Measurements from ENCODE around the gene TNF.

TNF gene

GRCh38 chr6:31573239-31574105 is 1.9 kb upstream of the TNF start:
- Mint-ChIP-seq H3K4me1 (ENCODE audit: low read depth) (peaks cover 87% of the 10 kb centered on the region), H3K36me3 (ENCODE audit: low read depth) (peaks cover 30% of the 10 kb centered on the region)

GRCh38 chr6:31574106-31575061 is 981 bp upstream of the TNF start:
- H3K27me3 Mint-ChIP-seq (ENCODE audit: low read depth), result peaks cover 10% of the 10 kb centered on the region
- DNase-seq (ENCODE audit: low spot score), result peak; percentile 56
- H3K4me3 Mint-ChIP-seq, result peak overlapping the region; percentile 94
- peak overlapping the region; percentile 87 for H3K27ac Mint-ChIP-seq
- peaks cover 88% of the 10 kb centered on the region for H3K4me1 Mint-ChIP-seq (ENCODE audit: low read depth)
- H3K9me3 Mint-ChIP-seq, result no peaks in the 10 kb centered on the region
- H3K36me3 Mint-ChIP-seq (ENCODE audit: low read depth), result peaks cover 39% of the 10 kb centered on the region

More at GRCh38 chr6:31573239-31574105, 1.9 kb upstream of the TNF start:
- Mint-ChIP-seq H3K27ac (peak overlapping the region; percentile 95), H3K4me3 (peak overlapping the region; percentile 94), H3K27me3 (ENCODE audit: low read depth) (peaks cover 13% of the 10 kb centered on the region), H3K9me3 (no peaks in the 10 kb centered on the region)
- no peak for DNase-seq (ENCODE audit: low spot score)

DNA sequence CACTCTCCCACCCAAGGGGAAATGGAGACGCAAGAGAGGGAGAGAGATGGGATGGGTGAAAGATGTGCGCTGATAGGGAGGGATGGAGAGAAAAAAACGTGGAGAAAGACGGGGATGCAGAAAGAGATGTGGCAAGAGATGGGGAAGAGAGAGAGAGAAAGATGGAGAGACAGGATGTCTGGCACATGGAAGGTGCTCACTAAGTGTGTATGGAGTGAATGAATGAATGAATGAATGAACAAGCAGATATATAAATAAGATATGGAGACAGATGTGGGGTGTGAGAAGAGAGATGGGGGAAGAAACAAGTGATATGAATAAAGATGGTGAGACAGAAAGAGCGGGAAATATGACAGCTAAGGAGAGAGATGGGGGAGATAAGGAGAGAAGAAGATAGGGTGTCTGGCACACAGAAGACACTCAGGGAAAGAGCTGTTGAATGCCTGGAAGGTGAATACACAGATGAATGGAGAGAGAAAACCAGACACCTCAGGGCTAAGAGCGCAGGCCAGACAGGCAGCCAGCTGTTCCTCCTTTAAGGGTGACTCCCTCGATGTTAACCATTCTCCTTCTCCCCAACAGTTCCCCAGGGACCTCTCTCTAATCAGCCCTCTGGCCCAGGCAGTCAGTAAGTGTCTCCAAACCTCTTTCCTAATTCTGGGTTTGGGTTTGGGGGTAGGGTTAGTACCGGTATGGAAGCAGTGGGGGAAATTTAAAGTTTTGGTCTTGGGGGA is 754 bp downstream of the TNF start:
- H3K4me3 Mint-ChIP-seq, result peak overlapping the region; percentile 94
- DNase-seq (ENCODE audit: low spot score), result no peak
- peaks cover 8% of the 10 kb centered on the region for H3K27me3 Mint-ChIP-seq (ENCODE audit: low read depth)
- peak overlapping the region; percentile 87 for H3K27ac Mint-ChIP-seq
- no peaks in the 10 kb centered on the region for H3K9me3 Mint-ChIP-seq
- peaks cover 54% of the 10 kb centered on the region for H3K36me3 Mint-ChIP-seq (ENCODE audit: low read depth)
- H3K4me1 Mint-ChIP-seq (ENCODE audit: low read depth), result peaks cover 83% of the 10 kb centered on the region

- peak overlapping the region; percentile 94 for H3K4me3 Mint-ChIP-seq
- H3K27ac Mint-ChIP-seq, result peak overlapping the region; percentile 87
- peaks cover 8% of the 10 kb centered on the region for H3K27me3 Mint-ChIP-seq (ENCODE audit: low read depth)
- H3K4me1 Mint-ChIP-seq (ENCODE audit: low read depth), result peaks cover 79% of the 10 kb centered on the region
- H3K9me3 Mint-ChIP-seq, result no peaks in the 10 kb centered on the region
- no peak for DNase-seq (ENCODE audit: low spot score)
- peaks cover 63% of the 10 kb centered on the region for H3K36me3 Mint-ChIP-seq (ENCODE audit: low read depth)
Observed at GRCh38 chr6:31576897-31577578, 1.7 kb downstream of the TNF start.

DNA sequence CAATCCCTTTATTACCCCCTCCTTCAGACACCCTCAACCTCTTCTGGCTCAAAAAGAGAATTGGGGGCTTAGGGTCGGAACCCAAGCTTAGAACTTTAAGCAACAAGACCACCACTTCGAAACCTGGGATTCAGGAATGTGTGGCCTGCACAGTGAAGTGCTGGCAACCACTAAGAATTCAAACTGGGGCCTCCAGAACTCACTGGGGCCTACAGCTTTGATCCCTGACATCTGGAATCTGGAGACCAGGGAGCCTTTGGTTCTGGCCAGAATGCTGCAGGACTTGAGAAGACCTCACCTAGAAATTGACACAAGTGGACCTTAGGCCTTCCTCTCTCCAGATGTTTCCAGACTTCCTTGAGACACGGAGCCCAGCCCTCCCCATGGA is 2.2 kb downstream of the TNF start:
- Mint-ChIP-seq H3K36me3 (ENCODE audit: low read depth) (peaks cover 66% of the 10 kb centered on the region), H3K27me3 (ENCODE audit: low read depth) (peaks cover 8% of the 10 kb centered on the region), H3K9me3 (no peaks in the 10 kb centered on the region), H3K27ac (no peak overlapping the region), H3K4me1 (ENCODE audit: low read depth) (peaks cover 79% of the 10 kb centered on the region), H3K4me3 (peak overlapping the region; percentile 94)
- no peak for DNase-seq (ENCODE audit: low spot score)

DNA sequence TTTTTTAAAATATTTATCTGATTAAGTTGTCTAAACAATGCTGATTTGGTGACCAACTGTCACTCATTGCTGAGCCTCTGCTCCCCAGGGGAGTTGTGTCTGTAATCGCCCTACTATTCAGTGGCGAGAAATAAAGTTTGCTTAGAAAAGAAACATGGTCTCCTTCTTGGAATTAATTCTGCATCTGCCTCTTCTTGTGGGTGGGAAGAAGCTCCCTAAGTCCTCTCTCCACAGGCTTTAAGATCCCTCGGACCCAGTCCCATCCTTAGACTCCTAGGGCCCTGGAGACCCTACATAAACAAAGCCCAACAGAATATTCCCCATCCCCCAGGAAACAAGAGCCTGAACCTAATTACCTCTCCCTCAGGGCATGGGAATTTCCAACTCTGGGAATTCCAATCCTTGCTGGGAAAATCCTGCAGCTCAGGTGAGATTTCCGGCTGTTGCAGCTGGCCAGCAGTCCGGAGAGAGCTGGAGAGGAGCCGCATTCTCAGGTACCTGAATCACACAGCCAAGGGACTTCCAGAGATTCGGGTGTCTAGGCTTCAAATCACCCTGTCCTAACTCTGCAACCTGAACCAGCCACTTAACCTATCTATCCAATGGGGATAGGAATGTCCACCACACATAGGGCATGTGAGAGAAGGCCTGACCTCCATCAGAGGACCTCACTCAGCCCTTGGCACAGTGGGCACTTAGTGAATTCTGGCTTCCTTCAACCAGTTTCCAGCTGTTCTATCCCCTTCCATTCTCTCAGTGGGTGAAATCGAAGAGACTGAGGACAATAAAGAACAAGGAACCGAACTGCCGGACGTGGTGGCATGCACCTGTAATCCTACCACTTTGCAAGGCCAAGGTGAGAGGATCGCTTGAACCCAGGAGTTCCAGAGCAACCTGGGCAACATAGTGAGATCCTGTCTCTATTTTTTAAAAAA is 3.1 kb downstream of the TNF start:
- peaks cover 4% of the 10 kb centered on the region for H3K27me3 Mint-ChIP-seq (ENCODE audit: low read depth)
- H3K36me3 Mint-ChIP-seq (ENCODE audit: low read depth), result peaks cover 69% of the 10 kb centered on the region
- peaks cover 77% of the 10 kb centered on the region for H3K4me1 Mint-ChIP-seq (ENCODE audit: low read depth)
- H3K4me3 Mint-ChIP-seq, result peak overlapping the region; percentile 95
- H3K27ac Mint-ChIP-seq, result peak overlapping the region; percentile 64
- H3K9me3 Mint-ChIP-seq, result no peaks in the 10 kb centered on the region
- no peak for DNase-seq (ENCODE audit: low spot score)

DNA sequence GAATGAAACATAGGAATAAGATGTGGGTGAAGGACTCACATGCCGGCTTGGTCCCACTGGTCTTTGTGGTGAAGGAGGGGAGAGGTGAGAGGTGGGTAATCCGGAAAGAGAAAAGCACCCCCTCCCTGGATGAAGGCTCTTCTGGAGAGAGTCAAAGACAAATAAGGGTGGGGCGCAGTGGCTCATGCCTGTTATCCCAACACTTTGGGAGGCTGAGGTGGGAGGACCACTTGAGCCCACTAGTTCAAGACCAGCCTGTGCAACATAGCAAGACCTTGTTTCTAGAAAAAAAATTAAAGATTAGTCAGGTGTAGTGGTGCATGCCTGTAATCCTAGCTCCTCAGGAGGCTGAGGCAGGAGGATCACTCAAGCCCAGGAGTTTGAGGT is 3.7 kb downstream of the TNF start:
- Mint-ChIP-seq H3K27ac (peak overlapping the region; percentile 91), H3K4me3 (peak overlapping the region; percentile 95), H3K36me3 (ENCODE audit: low read depth) (peaks cover 69% of the 10 kb centered on the region), H3K27me3 (ENCODE audit: low read depth) (no peaks in the 10 kb centered on the region), H3K9me3 (no peaks in the 10 kb centered on the region), H3K4me1 (ENCODE audit: low read depth) (peaks cover 73% of the 10 kb centered on the region)
- DNase-seq (ENCODE audit: low spot score), result no peak

DNA sequence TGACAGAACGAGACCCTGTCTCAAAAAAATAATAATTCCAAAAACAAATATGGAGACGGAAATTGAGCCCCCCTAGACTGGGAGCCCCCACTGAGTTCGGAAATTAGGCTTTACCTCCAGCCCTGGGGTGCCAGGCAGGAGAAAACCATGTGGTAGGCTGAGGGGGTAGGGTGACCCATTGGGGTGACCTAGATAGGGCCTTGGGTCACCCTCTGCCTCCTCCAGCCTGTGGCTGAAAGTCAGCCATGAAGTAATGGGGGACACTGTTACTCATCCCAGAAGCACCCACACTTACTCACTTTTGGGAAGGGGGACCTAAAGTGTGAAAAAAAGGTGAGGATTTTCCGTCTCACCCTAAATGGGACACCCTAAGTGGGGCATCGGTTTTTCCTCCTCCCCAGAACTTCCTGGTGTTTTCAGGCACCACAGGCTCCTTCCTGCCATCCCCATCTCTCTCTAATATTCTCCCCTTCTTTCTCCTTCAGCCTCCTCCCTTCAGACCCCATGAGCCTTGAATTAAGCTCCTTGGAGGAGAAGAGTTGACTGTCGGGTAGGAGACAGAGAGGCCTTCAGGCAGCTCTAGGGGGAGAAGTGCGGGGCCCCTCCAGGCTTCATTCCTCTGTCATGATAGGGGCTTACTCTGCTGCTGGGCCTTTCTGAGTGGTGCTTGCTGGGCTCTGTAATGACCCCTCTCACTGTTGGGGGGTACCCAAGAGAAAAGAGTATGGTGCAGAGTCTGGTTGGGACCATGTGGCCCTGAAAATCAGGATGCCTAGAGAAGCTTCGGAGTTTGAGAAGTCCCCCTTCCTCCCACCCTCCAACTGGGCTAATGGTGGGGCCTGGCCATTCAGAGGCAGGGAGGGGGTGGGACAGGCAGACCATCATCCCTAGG is 4.4 kb downstream of the TNF start:
- peak overlapping the region; percentile 91 for H3K27ac Mint-ChIP-seq
- peaks cover 69% of the 10 kb centered on the region for H3K36me3 Mint-ChIP-seq (ENCODE audit: low read depth)
- no peak for DNase-seq (ENCODE audit: low spot score)
- no peaks in the 10 kb centered on the region for H3K27me3 Mint-ChIP-seq (ENCODE audit: low read depth)
- H3K4me3 Mint-ChIP-seq, result peak overlapping the region; percentile 95
- no peaks in the 10 kb centered on the region for H3K9me3 Mint-ChIP-seq
- peaks cover 68% of the 10 kb centered on the region for H3K4me1 Mint-ChIP-seq (ENCODE audit: low read depth)

- no peaks in the 10 kb centered on the region for H3K27me3 Mint-ChIP-seq (ENCODE audit: low read depth)
- H3K36me3 Mint-ChIP-seq (ENCODE audit: low read depth), result peaks cover 68% of the 10 kb centered on the region
- H3K4me1 Mint-ChIP-seq (ENCODE audit: low read depth), result peaks cover 63% of the 10 kb centered on the region
- H3K4me3 Mint-ChIP-seq, result peak overlapping the region; percentile 95
- DNase-seq (ENCODE audit: low spot score), result no peak
- H3K9me3 Mint-ChIP-seq, result no peaks in the 10 kb centered on the region
- H3K27ac Mint-ChIP-seq, result peak overlapping the region; percentile 91
Observed at GRCh38 chr6:31580438-31580740, 5.0 kb downstream of the TNF start.

GRCh38 chr6:31580807-31581433 is 5.6 kb downstream of the TNF start:
- Mint-ChIP-seq H3K27ac (peak overlapping the region; percentile 91), H3K27me3 (ENCODE audit: low read depth) (no peaks in the 10 kb centered on the region), H3K4me3 (peak overlapping the region; percentile 95), H3K4me1 (ENCODE audit: low read depth) (peaks cover 63% of the 10 kb centered on the region), H3K36me3 (ENCODE audit: low read depth) (peaks cover 66% of the 10 kb centered on the region), H3K9me3 (no peaks in the 10 kb centered on the region)
- DNase-seq (ENCODE audit: low spot score), result peak; percentile 87

- peaks cover 59% of the 10 kb centered on the region for H3K36me3 Mint-ChIP-seq (ENCODE audit: low read depth)
- no peaks in the 10 kb centered on the region for H3K9me3 Mint-ChIP-seq
- H3K4me1 Mint-ChIP-seq (ENCODE audit: low read depth), result peaks cover 62% of the 10 kb centered on the region
- DNase-seq (ENCODE audit: low spot score), result no peak
- no peaks in the 10 kb centered on the region for H3K27me3 Mint-ChIP-seq (ENCODE audit: low read depth)
- H3K4me3 Mint-ChIP-seq, result peak overlapping the region; percentile 95
- peak overlapping the region; percentile 91 for H3K27ac Mint-ChIP-seq
Observed at GRCh38 chr6:31581434-31582229, 6.3 kb downstream of the TNF start.
